CD4-positive, alpha-beta T cell treated with Interleukin-10 for 1 hour (primary cell): ENCODE measurements around the gene SAXO1.
A peak's percentile ranks its signal among the peaks of the same experiment; 100 is the strongest.
"Not testable (repeated sequence)": the region's sequence is repeated elsewhere in the genome, so short reads cannot be mapped to it uniquely, and the experiment has no call there.

Experiments used
- DNase-seq: peaks from one replicate; pipeline ENCODE4 v3.0.0-alpha.2; 2020

The SAXO1 gene

GRCh38 chr9:19033015-19033414, at the start of gene SAXO1:
SAXO1 (minus strand) TSS chr9:19033209; CDS start chr9:19032908, 301 bp downstream.
- DNase-seq = no peak

GRCh38 chr9:19074836-19075235, 41.8 kb upstream of the SAXO1 start:
- no peak for DNase-seq

- DNase-seq = no peak
Measured at GRCh38 chr9:19074229-19074628, 41.2 kb upstream of the SAXO1 start.

GRCh38 chr9:19057033-19057432, 24.0 kb upstream of the SAXO1 start:
- no peak for DNase-seq

- DNase-seq = no peak
Measured at GRCh38 chr9:19050637-19051591, 17.9 kb upstream of the SAXO1 start.

- peak; percentile 12 for DNase-seq
Measured at GRCh38 chr9:19049917-19050636, 17.1 kb upstream of the SAXO1 start.

GRCh38 chr9:19048966-19049916, 16.2 kb upstream of the SAXO1 start, which contains the start of gene RRAGA:
RRAGA (plus strand) TSS chr9:19049427; CDS start chr9:19049660, 233 bp downstream.
- DNase-seq = peak; percentile 95

- DNase-seq = no peak
Measured at GRCh38 chr9:19036611-19037010, 3.6 kb upstream of the SAXO1 start.

GRCh38 chr9:19032406-19032805, 603 bp downstream of the SAXO1 start:
- no peak for DNase-seq

- DNase-seq = no peak
Measured at GRCh38 chr9:19030899-19031298, 2.1 kb downstream of the SAXO1 start.

GRCh38 chr9:19028835-19029451, 4.1 kb downstream of the SAXO1 start:
- DNase-seq = peak; percentile 47

GRCh38 chr9:19027825-19028224, 5.2 kb downstream of the SAXO1 start:
- no peak for DNase-seq

GRCh38 chr9:19026375-19026774, 6.6 kb downstream of the SAXO1 start:
- DNase-seq = no peak

- DNase-seq = no peak
Measured at GRCh38 chr9:19023078-19023477, 9.9 kb downstream of the SAXO1 start.

- no peak for DNase-seq
Measured at GRCh38 chr9:19022206-19022605, 10.8 kb downstream of the SAXO1 start.

- not testable (repeated sequence) for DNase-seq
Measured at GRCh38 chr9:19021649-19022048, 11.4 kb downstream of the SAXO1 start.

GRCh38 chr9:19020886-19021455, 12.0 kb downstream of the SAXO1 start:
- no peak for DNase-seq

GRCh38 chr9:19018201-19018600, 14.8 kb downstream of the SAXO1 start:
- DNase-seq = no peak

GRCh38 chr9:19009391-19009965, 23.5 kb downstream of the SAXO1 start:
- DNase-seq = no peak

- DNase-seq = no peak
Measured at GRCh38 chr9:19000133-19000532, 32.9 kb downstream of the SAXO1 start.

- DNase-seq = no peak
Measured at GRCh38 chr9:18999173-18999785, 33.7 kb downstream of the SAXO1 start.
